Measurements from ENCODE around the gene WIPF2.

- no peak for TF ChIP-seq ZNF274 (IDR thresholded peaks at IDR 0.05; ENCODE audit: low read depth, low read length)
- TF ChIP-seq SUZ12 (IDR thresholded peaks at IDR 0.05; ENCODE audit: extremely low read depth, insufficient read depth, insufficient read length) = no peak
- no peak for TF ChIP-seq YY1 (IDR thresholded peaks at IDR 0.05; ENCODE audit: insufficient read depth, insufficient read length)
Measured at GRCh38 chr17:40264458-40265185, 45.5 kb downstream of the WIPF2 start.
